ENCODE data around the gene ZNF423.

Gene ZNF423

GRCh38 chr16:49773534-49774475 lies 82.1 kb downstream of the ZNF423 start:
- TF ChIP-seq, protein P1, sequence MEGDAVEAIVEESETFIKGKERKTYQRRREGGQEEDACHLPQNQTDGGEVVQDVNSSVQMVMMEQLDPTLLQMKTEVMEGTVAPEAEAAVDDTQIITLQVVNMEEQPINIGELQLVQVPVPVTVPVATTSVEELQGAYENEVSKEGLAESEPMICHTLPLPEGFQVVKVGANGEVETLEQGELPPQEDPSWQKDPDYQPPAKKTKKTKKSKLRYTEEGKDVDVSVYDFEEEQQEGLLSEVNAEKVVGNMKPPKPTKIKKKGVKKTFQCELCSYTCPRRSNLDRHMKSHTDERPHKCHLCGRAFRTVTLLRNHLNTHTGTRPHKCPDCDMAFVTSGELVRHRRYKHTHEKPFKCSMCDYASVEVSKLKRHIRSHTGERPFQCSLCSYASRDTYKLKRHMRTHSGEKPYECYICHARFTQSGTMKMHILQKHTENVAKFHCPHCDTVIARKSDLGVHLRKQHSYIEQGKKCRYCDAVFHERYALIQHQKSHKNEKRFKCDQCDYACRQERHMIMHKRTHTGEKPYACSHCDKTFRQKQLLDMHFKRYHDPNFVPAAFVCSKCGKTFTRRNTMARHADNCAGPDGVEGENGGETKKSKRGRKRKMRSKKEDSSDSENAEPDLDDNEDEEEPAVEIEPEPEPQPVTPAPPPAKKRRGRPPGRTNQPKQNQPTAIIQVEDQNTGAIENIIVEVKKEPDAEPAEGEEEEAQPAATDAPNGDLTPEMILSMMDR (IDR thresholded peaks at IDR 0.05; ENCODE audit: insufficient read depth, low read depth, low read length, missing control alignments) = no peak
- no peak for DNase-seq (ENCODE audit: low read depth)
- no peak overlapping the region for H3K4me3 ChIP-seq (ENCODE audit: low read length)

- H3K4me3 ChIP-seq (ENCODE audit: low read length) = no peak overlapping the region
- no peak for DNase-seq (ENCODE audit: low read depth)
- TF ChIP-seq, protein P1 (IDR thresholded peaks at IDR 0.05; ENCODE audit: insufficient read depth, low read depth, low read length, missing control alignments) = no peak
Observed at GRCh38 chr16:49767998-49768397, 87.9 kb downstream of the ZNF423 start.

GRCh38 chr16:49767414-49767813 lies 88.5 kb downstream of the ZNF423 start:
- H3K4me3 ChIP-seq (ENCODE audit: low read length) = no peak overlapping the region
- TF ChIP-seq, protein P1 (IDR thresholded peaks at IDR 0.05; ENCODE audit: insufficient read depth, low read depth, low read length, missing control alignments) = no peak
- DNase-seq (ENCODE audit: low read depth) = no peak

- no peak overlapping the region for H3K4me3 ChIP-seq (ENCODE audit: low read length)
- TF ChIP-seq, protein P1 (IDR thresholded peaks at IDR 0.05; ENCODE audit: insufficient read depth, low read depth, low read length, missing control alignments) = no peak
- no peak for DNase-seq (ENCODE audit: low read depth)
Observed at GRCh38 chr16:49766225-49766624, 89.7 kb downstream of the ZNF423 start.

GRCh38 chr16:49763826-49764225 lies 92.1 kb downstream of the ZNF423 start:
- DNase-seq (ENCODE audit: low read depth) = no peak
- H3K4me3 ChIP-seq (ENCODE audit: low read length) = no peak overlapping the region
- TF ChIP-seq, protein P1 (IDR thresholded peaks at IDR 0.05; ENCODE audit: insufficient read depth, low read depth, low read length, missing control alignments) = no peak

DNA sequence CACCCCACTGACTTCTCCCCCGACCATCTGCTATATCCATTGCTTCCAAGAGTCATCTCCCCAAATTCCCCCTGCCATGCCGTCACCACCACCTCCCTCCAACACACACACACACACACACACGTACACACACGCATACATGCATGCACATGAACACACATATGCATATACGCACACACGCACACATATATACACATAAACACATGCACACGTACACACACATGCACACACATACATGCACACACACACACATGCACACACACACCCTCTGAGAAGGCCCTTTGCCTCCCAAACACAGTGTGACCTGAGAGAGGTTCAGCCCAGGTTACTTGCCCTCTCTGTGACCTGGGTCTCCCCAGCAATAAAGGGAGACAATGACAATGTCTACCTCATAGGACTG lies 95.1 kb downstream of the ZNF423 start:
- TF ChIP-seq, protein P1 (IDR thresholded peaks at IDR 0.05; ENCODE audit: insufficient read depth, low read depth, low read length, missing control alignments) = no peak
- no peak for DNase-seq (ENCODE audit: low read depth)

More for the DNA sequence above, 95.1 kb downstream of the ZNF423 start:
- no peak overlapping the region for H3K4me3 ChIP-seq (ENCODE audit: low read length)
